ENCODE data around the gene MRPL9. TPM values are rescaled to one million over a fixed set of nuclear protein-coding genes. Genes with fewer than 3 reads are reported as not detected.
"Not testable (repeated sequence)": the region's sequence is repeated elsewhere in the genome, so short reads cannot be mapped to it uniquely, and the experiment has no call there.

Gene MRPL9
- total and polyA plus RNA-seq, 2 donors from 2014 or later, result 65.3 to 87.1 TPM

DNA sequence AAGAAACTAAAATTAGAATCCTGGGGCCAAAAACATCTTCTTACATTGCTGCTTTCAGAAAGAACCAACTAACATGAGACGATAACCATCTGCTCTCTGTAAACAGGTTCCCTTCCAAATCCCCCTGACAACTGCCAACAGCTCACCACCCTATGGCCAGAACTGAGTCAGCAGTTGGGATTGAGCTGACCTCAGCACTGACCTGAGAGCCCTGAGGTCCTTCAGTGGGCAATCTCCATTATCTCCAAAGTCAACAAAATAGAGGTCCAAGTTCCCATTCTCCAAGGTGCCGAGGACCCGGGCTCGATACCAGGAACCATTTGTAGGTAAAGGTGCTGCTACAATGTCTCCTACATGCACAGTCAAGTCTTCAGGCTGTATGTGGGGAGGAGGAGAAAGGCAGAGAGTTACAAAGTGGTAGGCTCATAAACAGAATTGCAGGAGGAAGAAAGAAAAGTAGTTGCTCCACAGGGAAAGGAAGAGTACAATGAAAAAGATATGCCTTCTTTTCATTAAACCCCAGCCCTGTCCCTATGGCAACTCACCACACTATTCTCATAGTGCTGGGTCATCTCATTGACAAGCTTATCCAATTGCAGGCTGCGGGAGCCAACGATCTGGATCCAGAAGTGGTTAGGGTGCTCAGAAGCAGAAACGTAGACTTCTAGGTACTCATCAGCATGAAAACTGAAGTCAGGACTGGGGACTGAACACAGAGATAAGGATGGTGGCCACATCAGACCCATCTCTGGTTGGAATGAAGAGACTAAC, 12.8 kb upstream of the MRPL9 start:
- Histone ChIP-seq H3K9me3 (ENCODE audit: control insufficient read depth in 2 of 3, insufficient read depth in 1 of 3, low read length in 3 of 3) (no peaks in the 10 kb centered on the region), H3K9ac (ENCODE audit: low read length in 3 of 3) (no peak overlapping the region), H3K4me3 (ENCODE audit: low read length in 3 of 3) (no peak overlapping the region), H3K4me1 (ENCODE audit: control insufficient read depth in 2 of 3, insufficient read depth in 2 of 3, low read depth in 1 of 3, low read length in 3 of 3) (no peaks in the 10 kb centered on the region), H3K36me3 (ENCODE audit: control insufficient read depth in 2 of 3, insufficient read depth in 3 of 3, low read length in 3 of 3) (peaks cover 0 to 11% (median 2%) of the 10 kb centered on the region in 3 donors), H3K27me3 (ENCODE audit: control insufficient read depth, insufficient read depth, low read length) (no peaks in the 10 kb centered on the region), H3K27ac (ENCODE audit: low read depth in 2 of 2, low read length in 2 of 2) (no peak overlapping the region)
- no peak for DNase-seq
- no peak for FAIRE-seq
- intact Hi-C loops (cut with DNase I), result no loop called here
- TF ChIP-seq, protein P1, sequence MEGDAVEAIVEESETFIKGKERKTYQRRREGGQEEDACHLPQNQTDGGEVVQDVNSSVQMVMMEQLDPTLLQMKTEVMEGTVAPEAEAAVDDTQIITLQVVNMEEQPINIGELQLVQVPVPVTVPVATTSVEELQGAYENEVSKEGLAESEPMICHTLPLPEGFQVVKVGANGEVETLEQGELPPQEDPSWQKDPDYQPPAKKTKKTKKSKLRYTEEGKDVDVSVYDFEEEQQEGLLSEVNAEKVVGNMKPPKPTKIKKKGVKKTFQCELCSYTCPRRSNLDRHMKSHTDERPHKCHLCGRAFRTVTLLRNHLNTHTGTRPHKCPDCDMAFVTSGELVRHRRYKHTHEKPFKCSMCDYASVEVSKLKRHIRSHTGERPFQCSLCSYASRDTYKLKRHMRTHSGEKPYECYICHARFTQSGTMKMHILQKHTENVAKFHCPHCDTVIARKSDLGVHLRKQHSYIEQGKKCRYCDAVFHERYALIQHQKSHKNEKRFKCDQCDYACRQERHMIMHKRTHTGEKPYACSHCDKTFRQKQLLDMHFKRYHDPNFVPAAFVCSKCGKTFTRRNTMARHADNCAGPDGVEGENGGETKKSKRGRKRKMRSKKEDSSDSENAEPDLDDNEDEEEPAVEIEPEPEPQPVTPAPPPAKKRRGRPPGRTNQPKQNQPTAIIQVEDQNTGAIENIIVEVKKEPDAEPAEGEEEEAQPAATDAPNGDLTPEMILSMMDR (IDR thresholded peaks at IDR 0.05; ENCODE audit: borderline replicate concordance, extremely low read depth, insufficient read depth), result no peak

GRCh38 chr1:151774256-151774922, 11.1 kb upstream of the MRPL9 start:
- Histone ChIP-seq H3K27ac (ENCODE audit: low read depth in 2 of 2, low read length in 2 of 2) (peak overlapping the region in 1 of 2 donors; percentile 23), H3K27me3 (ENCODE audit: control insufficient read depth, insufficient read depth, low read length) (no peaks in the 10 kb centered on the region), H3K36me3 (ENCODE audit: control insufficient read depth in 2 of 3, insufficient read depth in 3 of 3, low read length in 3 of 3) (peaks cover 0 to 11% (median 2%) of the 10 kb centered on the region in 3 donors), H3K9ac (ENCODE audit: low read length in 3 of 3) (no peak overlapping the region), H3K4me3 (ENCODE audit: low read length in 3 of 3) (no peak overlapping the region), H3K9me3 (ENCODE audit: control insufficient read depth in 2 of 3, insufficient read depth in 1 of 3, low read length in 3 of 3) (no peaks in the 10 kb centered on the region), H3K4me1 (ENCODE audit: control insufficient read depth in 2 of 3, insufficient read depth in 2 of 3, low read depth in 1 of 3, low read length in 3 of 3) (no peaks in the 10 kb centered on the region)
- intact Hi-C loops (cut with DNase I), result no loop called here
- DNase-seq (no peak), FAIRE-seq (no peak)
- TF ChIP-seq, protein P1 (IDR thresholded peaks at IDR 0.05; ENCODE audit: borderline replicate concordance, extremely low read depth, insufficient read depth), result no peak

- Histone ChIP-seq H3K9me3 (ENCODE audit: control insufficient read depth in 2 of 3, insufficient read depth in 1 of 3, low read length in 3 of 3) (no peaks in the 10 kb centered on the region), H3K27ac (ENCODE audit: low read depth in 2 of 2, low read length in 2 of 2) (peak overlapping the region in 1 of 2 donors; percentile 23), H3K4me1 (ENCODE audit: control insufficient read depth in 2 of 3, insufficient read depth in 2 of 3, low read depth in 1 of 3, low read length in 3 of 3) (no peaks in the 10 kb centered on the region), H3K9ac (ENCODE audit: low read length in 3 of 3) (no peak overlapping the region), H3K27me3 (ENCODE audit: control insufficient read depth, insufficient read depth, low read length) (no peaks in the 10 kb centered on the region), H3K36me3 (ENCODE audit: control insufficient read depth in 2 of 3, insufficient read depth in 3 of 3, low read length in 3 of 3) (peaks cover 0 to 10% (median 2%) of the 10 kb centered on the region in 3 donors), H3K4me3 (ENCODE audit: low read length in 3 of 3) (no peak overlapping the region)
- TF ChIP-seq, protein P1 (IDR thresholded peaks at IDR 0.05; ENCODE audit: borderline replicate concordance, extremely low read depth, insufficient read depth), result no peak
- FAIRE-seq (no peak), DNase-seq (no peak)
- intact Hi-C loops (cut with DNase I), result no loop called here
These were observed 10.4 kb upstream of the MRPL9 start for GRCh38 chr1:151773702-151774101.

DNA sequence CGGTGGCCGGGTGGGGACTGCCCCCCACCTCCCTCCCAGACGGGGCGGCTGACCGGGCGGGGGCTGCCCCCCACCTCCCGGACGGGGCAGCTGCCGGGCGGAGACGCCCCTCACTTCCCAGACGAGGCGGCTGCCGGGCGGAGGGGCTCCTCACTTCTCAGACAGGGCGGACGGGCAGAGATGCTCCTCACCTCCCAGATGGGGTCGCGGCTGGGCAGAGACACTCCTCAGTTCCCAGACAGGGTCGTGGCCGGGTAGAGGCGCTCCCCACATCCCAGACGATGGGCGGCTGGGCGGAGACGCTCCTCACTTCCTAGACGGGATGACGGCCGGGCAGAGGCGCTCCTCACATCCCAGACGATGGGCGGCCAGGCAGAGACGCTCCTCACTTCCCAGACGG, 6.0 kb upstream of the MRPL9 start:
- H3K9me3 ChIP-seq (ENCODE audit: control insufficient read depth in 2 of 3, insufficient read depth in 1 of 3, low read length in 3 of 3); intact Hi-C loops (cut with DNase I); H3K4me1 ChIP-seq (ENCODE audit: control insufficient read depth in 2 of 3, insufficient read depth in 2 of 3, low read depth in 1 of 3, low read length in 3 of 3); H3K27me3 ChIP-seq (ENCODE audit: control insufficient read depth, insufficient read depth, low read length); H3K27ac ChIP-seq (ENCODE audit: low read depth in 2 of 2, low read length in 2 of 2); H3K4me3 ChIP-seq (ENCODE audit: low read length in 3 of 3); H3K36me3 ChIP-seq (ENCODE audit: control insufficient read depth in 2 of 3, insufficient read depth in 3 of 3, low read length in 3 of 3); FAIRE-seq; H3K9ac ChIP-seq (ENCODE audit: low read length in 3 of 3): not testable (repeated sequence)
- DNase-seq, result peak in 1 of 5 donors; percentile 70

GRCh38 chr1:151768351-151769066, 5.2 kb upstream of the MRPL9 start:
- intact Hi-C loops (cut with DNase I); H3K9me3 ChIP-seq (ENCODE audit: control insufficient read depth in 2 of 3, insufficient read depth in 1 of 3, low read length in 3 of 3); FAIRE-seq; H3K4me1 ChIP-seq (ENCODE audit: control insufficient read depth in 2 of 3, insufficient read depth in 2 of 3, low read depth in 1 of 3, low read length in 3 of 3); H3K9ac ChIP-seq (ENCODE audit: low read length in 3 of 3); H3K36me3 ChIP-seq (ENCODE audit: control insufficient read depth in 2 of 3, insufficient read depth in 3 of 3, low read length in 3 of 3); H3K27me3 ChIP-seq (ENCODE audit: control insufficient read depth, insufficient read depth, low read length); H3K4me3 ChIP-seq (ENCODE audit: low read length in 3 of 3); H3K27ac ChIP-seq (ENCODE audit: low read depth in 2 of 2, low read length in 2 of 2): not testable (repeated sequence)
- peak in 2 of 5 donors; percentile 39 for DNase-seq

All from kidney (tissue), 14 donors.